Hematopoietic multipotent progenitor cell treated with erythropoietin and hydrocortisone succinate and interleukin-3 and kit ligand, for 15 days (in vitro differentiated cells): ENCODE data around the gene FOXC1.

Experiments used
- DNase-seq: peaks from one replicate; pipeline ENCODE4 v3.0.0-alpha.2; 2015; ENCODE audit warnings: low spot score

Gene FOXC1

GRCh38 chr6:1643830-1644445 lies 34.2 kb downstream of the FOXC1 start:
- DNase-seq, result no peak

- DNase-seq, result no peak
These were observed 34.9 kb downstream of the FOXC1 start for GRCh38 chr6:1644516-1645060.

GRCh38 chr6:1645466-1646185 lies 35.9 kb downstream of the FOXC1 start:
- DNase-seq, result no peak

GRCh38 chr6:1651362-1651761 lies 41.6 kb downstream of the FOXC1 start:
- DNase-seq, result no peak

- DNase-seq, result no peak
These were observed 43.1 kb downstream of the FOXC1 start for GRCh38 chr6:1652842-1653241.

GRCh38 chr6:1654054-1654453 lies 44.3 kb downstream of the FOXC1 start:
- DNase-seq, result no peak

GRCh38 chr6:1657116-1657770 lies 47.5 kb downstream of the FOXC1 start:
- no peak for DNase-seq

- no peak for DNase-seq
These were observed 48.1 kb downstream of the FOXC1 start for GRCh38 chr6:1657771-1658165.

- no peak for DNase-seq
These were observed 48.7 kb downstream of the FOXC1 start for GRCh38 chr6:1658212-1659005.

- no peak for DNase-seq
These were observed 50.1 kb downstream of the FOXC1 start for GRCh38 chr6:1659816-1660215.

GRCh38 chr6:1662534-1662933 lies 52.8 kb downstream of the FOXC1 start:
- no peak for DNase-seq
